ENCODE measurements around the gene PCDH11X. TPM values are rescaled to one million over a fixed set of nuclear protein-coding genes. Genes with fewer than 3 reads are reported as not detected.
A peak's percentile ranks its signal among the peaks of the same experiment; 100 is the strongest.
"Not testable (repeated sequence)": the region's sequence is repeated elsewhere in the genome, so short reads cannot be mapped to it uniquely, and the experiment has no call there.

Gene PCDH11X
- total and polyA plus RNA-seq, 2 experiments from 2014 or later: 16.1 to 22.6 TPM

DNA sequence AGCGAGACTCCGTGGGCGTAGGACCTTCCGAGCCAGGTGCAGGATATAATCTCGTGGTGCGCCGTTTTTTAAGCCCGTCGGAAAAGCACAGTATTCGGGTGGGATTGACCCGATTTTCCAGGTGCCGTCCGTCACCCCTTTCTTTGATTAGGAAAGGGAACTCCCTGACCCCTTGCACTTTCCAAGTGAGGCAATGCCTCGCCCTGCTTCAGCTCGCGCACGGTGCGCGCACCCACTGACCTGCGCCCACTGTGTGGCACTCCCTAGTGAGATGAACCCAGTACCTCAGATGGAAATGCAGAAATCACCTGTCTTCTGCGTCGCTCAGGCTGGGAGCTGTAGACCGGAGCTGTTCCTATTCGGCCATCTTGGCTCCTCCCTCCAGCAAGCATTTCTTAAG is 46.1 kb downstream of the PCDH11X start:
- not testable (repeated sequence) for H3K27me3 Mint-ChIP-seq (ENCODE audit: insufficient read depth, low read depth, poor library complexity); H2AFZ ChIP-seq; DNase-seq (ENCODE audit: low spot score); H4K20me1 ChIP-seq (replicated peaks; ENCODE audit: insufficient read depth); H3K27ac ChIP-seq (ENCODE audit: low read depth); H3K79me2 ChIP-seq (replicated peaks; ENCODE audit: insufficient read depth); H3K4me2 ChIP-seq; H3K27ac Mint-ChIP-seq; H3K4me1 Mint-ChIP-seq; H3K4me3 Mint-ChIP-seq; ATAC-seq; H3K27me3 ChIP-seq (ENCODE audit: insufficient read depth); H3K4me1 ChIP-seq (ENCODE audit: insufficient read depth); H3F3A ChIP-seq (replicated peaks; ENCODE audit: low read depth); H3K9me2 ChIP-seq (ENCODE audit: insufficient read depth); H3K36me3 ChIP-seq (ENCODE audit: insufficient read depth); H3K36me3 Mint-ChIP-seq (ENCODE audit: low read depth); H3K4me3 ChIP-seq; H3K9me3 Mint-ChIP-seq

Small RNA genes lying within 50 kb of the gene (small RNA-seq; reads per million reads assigned to genes)
- gene RNU2-26P (ENCODE audit: low replicate concordance): 0.67 reads per million, percentile 46 among the genes with 10 or more reads in this experiment

All from GM23338 (cell line).